Right ventricle myocardium superior (tissue), 1 donor: ENCODE measurements around the gene DOCK1. TPM values are rescaled to one million over a fixed set of nuclear protein-coding genes. Genes with fewer than 3 reads are reported as not detected.

ENCODE experiments used
- ATAC-seq: fragments of 200-7000 bp; cut with Tn5 transposase; one replicate; pipeline ENCODE4 v1.9.1; 2020; ENCODE audit warnings: mild to moderate bottlenecking; ENCODE audit not compliant: poor library complexity
- DNase-seq: peaks from one replicate; pipeline ENCODE4 v3.0.0-alpha.2; 2020
- intact Hi-C: fragments of 100-400 bp; cut with DNase I; formaldehyde crosslinking; loops from one replicate; pipeline ENCODE4 v1.11.2; 2022
- total RNA-seq: library from RNA; stranded (reverse); fragmentation: NEBNext Ultra II Directional; extraction: Animal tissue kit (Norgen Biotek cat#: 25700); gene quantifications from one replicate; pipeline ENCODE4 v1.2.1, GENCODE V29; 2021
- donor health status: DM: no; HTN: yes; CAD: no; lungs with severe emphysema.

DOCK1 gene
- total RNA-seq, 1 donor from 2014 or later, result 14.3 TPM

DNA sequence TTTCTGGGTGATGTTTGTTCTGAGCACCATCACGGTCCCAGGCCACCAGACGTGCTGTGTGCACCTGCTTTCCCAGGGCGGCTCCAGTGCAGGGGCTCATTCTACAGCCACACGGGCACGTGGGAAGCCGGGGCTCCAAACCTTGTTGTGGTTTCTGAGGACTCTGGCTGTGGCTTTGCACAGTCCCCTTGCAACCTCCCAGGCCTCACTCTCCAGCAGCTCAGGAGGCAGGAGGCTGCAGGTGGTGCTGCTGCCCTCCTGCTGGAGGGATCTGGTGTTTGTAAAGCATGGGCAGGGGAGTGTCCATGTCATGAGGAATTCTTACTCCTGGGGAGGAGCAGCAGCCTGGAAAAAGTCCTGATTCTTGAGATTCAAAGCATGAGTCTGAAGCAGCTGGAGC, 236.9 kb downstream of the DOCK1 start:
- intact Hi-C loops, result no loop called here
- DNase-seq (no peak), ATAC-seq (no peak)

DNA sequence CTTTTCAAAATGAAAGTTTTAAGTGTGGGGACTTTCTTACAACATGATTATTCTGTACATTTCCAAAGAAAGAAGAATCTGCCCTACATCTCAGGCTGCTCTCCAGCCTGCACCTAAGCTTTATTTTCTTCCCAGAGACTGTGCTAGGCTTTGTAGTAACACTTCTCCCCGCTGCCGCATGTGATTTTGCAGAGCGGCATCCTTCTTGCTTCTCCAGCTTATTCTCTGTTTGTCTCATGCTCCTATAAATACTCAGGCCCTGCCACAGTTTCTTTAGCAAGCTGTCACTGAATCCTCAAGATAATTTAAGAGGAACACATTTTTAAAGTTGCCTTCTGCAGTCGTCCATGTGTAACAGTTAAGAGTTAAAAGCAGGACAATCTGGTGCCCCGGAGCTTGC, 237.6 kb downstream of the DOCK1 start:
- no peak for DNase-seq
- intact Hi-C loops, result no loop called here
- no peak for ATAC-seq

DNA sequence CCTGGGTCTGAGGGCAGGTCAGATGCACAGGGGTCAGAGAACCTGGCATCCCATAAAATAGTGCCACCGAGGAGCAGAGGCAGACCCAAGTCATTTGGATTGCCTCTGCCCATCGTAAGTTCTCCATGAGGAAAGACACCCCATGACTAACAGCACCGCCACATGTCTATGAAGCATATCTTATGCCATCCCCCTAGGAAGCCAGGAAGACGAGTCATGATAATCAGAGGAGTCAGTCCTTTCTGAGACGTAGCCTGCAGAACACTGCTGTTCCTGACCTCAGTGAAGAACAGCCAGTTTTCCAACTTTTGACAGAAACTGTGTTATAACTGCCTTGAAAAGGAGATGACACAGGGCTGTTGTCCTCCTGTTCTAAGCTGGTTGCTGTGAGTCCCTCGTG, 239.9 kb downstream of the DOCK1 start:
- intact Hi-C loops, result no loop called here
- no peak for DNase-seq

DNA sequence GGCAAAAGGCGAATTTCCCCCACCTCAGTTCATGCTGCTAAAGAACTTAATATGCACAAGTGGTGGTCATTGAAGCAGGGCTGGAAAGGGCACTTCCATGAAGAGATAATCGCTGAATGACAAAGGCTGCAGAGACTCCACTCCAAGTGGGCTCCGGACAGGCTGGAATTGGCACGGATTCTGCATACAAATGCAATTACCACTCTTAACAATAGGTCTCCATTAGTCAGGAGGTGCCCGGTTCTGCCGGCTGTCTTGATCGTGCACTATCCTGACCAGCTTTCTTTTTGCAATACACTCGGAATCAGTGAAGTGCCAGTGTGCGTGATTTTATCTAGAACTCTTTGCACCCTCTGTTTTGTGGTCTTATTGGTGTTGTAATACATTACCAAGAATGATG, 241.4 kb downstream of the DOCK1 start:
- DNase-seq (no peak), ATAC-seq (no peak)
- intact Hi-C loops, result no loop called here

More for the DNA sequence above, 239.9 kb downstream of the DOCK1 start:
- no peak for ATAC-seq

DNA sequence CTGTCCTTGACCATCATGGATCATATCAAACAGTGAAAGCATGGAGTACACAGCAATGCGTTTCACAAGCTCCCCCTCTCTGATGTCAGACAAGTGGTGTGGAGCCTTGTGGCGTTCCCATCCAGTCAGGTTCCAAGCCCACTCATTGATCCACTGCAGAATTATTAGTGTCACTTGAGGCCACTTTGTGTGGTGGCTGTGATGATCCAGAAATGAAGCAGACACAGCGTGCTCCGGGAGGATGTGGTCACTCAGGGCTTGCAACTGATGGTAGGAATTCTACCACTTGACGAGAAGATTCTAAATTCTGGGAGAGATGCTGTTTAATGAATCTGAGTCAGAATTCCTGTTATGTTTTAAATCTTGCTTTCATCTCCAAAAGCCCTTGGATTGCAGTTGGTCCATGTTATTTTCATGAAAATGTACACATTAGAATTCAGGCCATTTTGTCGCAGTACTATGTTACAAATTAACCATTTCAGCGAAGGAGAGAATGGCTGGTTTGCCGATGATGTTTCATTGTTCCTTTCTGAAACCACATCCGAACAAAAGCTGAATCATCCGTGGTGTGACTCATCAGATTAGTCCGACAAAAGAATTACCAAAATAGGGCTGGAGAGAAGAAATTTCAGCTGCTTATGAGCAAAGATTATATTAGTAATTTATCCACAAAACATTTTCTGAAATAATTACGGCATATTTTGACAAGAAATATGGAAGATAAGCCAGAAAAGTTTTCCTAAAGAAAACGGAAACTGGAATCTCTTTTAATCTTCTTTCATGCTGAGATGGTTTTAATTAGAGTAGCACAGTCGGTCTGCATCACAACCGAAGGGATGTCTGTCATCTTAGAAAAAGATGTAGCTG, 243.1 kb downstream of the DOCK1 start:
- DNase-seq (no peak), ATAC-seq (no peak)
- intact Hi-C loops, result no loop called here

DNA sequence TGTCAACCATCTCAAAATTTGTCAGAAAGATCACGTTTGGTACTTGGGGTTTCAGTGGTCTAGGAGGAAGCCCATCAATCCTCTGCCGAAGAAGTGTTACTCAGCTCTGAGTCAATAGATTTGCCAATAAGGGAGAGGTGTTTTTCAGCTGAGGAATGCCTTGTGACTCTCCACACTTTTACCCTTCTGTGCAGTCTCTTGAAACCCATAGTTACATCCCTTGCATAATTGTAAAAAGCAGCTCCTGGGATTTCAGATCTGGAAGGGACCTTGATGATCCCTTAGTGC, 243.6 kb downstream of the DOCK1 start:
- ATAC-seq, result no peak
- intact Hi-C loops, result no loop called here
- no peak for DNase-seq

DNA sequence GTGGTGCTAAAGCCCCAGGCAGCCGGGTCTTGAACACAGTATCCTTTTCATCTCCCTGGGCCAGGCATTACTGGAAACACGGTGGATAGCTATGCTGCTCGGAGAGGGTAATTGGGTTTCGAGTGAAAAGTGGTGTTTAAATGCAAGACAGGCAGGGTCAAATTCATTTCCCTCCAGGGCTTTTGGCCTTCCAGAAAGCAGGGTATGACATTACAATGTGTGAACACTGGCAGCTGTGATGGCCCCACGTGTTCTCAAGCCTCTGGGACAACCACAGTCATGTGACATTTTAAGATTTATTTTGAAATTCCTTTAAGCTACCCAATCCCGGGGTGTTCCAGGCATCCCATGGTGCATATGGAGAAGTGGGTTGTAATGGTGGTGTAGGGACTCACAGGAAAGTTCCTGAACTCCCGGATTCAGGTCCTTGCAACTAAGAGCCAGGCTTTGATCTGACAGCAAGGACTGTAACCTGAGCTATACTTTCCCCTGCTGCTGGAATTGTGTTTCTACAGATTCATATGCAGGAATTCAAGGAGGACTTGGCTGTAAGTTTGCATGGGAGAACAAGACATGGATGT, 244.4 kb downstream of the DOCK1 start:
- DNase-seq (no peak), ATAC-seq (no peak)
- intact Hi-C loops, result no loop called here

DNA sequence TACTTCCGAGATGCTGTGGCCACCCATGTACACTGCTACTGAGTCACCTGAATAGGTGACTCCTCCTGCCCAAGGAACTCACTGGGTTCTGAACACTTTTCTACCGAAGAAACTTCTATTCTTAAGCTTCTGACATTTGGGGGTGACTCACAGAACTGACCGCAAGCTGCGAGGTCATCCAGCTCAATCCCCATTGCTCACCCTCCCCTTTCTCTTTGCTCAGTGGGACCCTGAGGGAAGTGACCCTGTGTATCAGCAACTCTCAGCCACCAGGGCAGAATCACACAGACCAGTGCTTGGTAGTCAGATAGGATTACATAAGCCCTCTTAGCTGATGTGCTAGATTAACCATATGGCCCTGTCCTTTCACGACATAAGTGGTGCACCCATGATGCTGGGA, 244.9 kb downstream of the DOCK1 start:
- ATAC-seq, result no peak
- intact Hi-C loops, result no loop called here
- DNase-seq, result no peak

DNA sequence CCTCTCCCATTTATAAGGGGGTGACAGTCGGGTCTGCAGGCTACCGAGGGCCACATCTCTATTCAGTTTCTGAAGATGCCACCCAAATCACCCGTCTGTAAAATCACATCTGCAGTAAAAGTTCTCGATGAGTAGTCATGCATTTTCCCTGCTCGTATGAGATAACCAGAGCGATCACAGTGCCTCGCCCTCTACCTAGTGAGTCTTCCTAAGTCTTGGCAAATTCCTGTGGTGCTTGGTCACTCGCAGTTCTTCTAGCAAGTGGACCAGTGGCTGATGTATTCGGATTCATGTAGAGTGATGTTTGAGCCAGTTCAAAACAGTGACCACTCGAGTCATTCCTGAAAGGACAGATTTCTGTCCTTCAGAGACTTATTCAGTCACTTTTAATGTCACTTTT, 246.3 kb downstream of the DOCK1 start:
- intact Hi-C loops, result no loop called here
- DNase-seq (no peak), ATAC-seq (no peak)

DNA sequence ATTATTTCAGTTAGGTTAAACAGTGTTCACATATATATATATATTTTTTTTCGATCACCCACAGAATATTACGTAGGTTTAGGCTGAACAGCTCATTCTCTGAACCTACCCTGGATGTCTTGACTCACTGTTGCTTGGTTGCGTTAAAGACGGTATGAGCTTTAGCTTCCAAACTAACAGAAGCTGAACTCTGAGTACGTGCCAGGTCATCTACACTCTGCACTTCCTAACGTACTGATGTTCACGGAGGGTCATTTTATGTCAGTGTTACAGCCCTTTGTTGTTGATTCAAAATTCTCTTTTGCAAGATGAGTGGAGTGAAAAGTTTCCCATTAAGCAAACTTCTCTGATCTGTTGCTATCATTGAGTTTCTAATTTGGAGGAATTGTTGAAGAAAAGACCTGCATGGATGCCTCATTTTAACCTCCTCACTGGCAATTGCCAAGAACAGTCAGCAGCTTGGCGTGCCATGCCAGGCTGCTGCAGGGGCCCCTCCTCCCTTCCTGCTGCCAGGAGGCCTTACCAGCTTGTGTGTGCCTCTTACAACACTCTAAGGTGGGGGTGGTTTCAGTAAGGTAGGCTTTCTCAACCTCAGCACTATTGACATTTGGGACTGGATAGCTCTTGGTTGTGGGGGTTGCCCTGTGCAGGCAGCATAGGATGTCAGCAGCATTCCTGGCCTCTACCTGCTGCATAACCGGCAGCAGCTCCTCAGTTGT, 246.9 kb downstream of the DOCK1 start:
- ATAC-seq (peak; percentile 59), DNase-seq (no peak)
- intact Hi-C loops, result no loop called here

DNA sequence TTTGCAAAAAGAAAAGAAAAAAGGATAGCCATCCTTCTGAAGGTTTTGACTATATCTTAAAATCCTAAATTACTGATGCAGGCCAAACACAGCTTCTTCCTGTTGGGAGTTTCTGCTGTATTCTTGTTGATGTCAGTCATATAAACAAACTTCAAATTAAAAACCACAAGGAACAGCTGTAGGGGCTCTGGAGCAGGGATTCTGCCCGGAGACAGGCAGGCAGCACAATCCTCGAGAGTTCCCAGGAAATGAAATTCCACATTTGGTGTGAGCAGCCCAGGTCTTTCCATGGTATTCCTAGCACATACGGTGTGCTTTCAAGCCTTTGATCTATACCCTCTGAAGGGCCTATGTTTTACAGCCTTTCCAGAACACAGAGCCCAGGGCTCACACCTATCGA, 248.0 kb downstream of the DOCK1 start:
- DNase-seq (no peak), ATAC-seq (no peak)
- intact Hi-C loops, result no loop called here

DNA sequence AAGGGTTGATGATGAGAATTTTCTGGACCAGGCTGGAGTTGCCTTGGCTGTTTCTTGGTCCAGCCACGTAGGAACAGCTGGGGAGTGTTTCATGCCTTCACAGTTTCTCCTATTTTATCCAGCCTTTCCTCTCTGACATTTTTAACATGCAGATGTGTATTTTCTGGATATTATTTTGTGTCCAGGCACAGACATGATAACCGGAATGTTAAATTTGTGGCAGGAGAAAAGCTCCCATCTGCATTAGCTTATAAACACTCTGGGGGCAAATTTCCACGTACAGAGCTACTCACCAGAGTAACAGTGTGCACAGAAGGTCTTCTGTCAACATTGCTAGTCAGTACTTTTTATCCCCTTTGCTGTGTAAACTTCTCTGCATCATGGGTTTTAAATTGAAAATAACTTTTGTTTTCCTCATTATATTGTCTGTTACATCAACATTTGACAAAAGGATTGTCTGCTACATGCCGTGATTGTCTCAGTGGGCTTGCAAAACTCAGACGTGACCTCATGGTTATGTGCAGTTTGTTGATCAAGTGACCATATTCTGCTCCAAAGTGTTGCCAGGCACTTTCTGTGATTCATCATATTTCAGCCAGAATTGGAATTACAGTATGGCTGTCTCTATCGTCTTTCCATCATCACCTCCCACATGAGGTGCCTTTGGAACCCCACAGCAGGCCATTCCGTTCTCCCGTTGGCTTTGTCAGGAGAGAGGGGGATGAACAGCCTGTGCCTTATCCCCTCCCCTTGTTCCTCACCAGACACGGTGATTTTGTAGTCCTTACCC, 249.8 kb downstream of the DOCK1 start:
- ATAC-seq (no peak), DNase-seq (no peak)
- intact Hi-C loops, result no loop called here

DNA sequence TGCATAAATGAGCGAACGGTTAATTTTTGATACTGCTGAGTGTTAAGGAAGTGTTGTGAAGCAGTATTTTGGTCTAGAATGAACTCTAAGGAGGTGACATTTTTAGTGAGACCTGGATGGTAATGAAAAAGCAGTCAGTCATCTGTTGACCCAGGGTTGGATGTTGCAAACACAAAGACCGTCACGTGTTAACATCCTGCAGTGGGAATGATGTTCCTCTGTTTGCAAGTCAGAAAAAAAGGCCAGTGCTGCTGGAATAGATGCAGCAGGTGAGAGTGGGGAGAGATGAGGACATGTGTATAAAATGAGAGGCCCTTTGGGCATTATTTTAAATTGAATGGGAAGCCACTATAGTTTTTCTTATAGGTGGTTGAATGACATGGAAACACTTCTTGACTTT, 251.9 kb downstream of the DOCK1 start:
- ATAC-seq (no peak), DNase-seq (no peak)
- intact Hi-C loops, result no loop called here

DNA sequence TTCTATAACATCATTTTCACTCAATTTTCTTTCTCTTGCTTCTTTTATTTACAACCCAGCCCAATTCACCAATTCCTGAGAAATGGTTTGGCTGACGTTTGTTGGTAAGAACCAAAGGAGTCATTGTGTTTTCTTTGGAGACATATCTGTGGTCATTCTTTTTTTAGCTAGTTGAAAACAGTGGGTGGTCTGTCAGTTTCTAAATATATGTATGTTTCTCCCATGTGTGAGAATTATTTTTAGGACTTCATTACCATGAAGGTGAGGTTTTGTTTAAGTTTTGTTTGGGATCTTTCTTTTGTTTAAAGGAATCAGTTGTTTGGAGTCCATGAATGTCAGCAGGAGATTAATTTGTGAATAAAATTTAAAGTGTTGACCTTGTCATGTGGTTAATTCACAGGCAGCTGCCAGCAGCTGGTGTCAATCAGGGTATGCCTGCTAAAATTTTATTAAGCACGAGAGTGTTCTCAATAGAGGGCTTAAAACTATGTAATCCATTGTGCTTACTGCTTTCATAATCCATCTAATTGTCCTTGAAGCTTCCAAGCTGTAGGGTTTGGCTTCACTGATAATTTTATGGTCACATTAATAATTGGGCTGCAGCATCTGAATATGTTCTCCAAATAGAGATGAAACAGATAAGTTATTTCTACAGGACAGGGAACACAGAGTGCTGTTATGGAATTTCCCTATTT, 252.4 kb downstream of the DOCK1 start:
- DNase-seq, result no peak
- ATAC-seq, result no peak
- intact Hi-C loops, result no loop called here

DNA sequence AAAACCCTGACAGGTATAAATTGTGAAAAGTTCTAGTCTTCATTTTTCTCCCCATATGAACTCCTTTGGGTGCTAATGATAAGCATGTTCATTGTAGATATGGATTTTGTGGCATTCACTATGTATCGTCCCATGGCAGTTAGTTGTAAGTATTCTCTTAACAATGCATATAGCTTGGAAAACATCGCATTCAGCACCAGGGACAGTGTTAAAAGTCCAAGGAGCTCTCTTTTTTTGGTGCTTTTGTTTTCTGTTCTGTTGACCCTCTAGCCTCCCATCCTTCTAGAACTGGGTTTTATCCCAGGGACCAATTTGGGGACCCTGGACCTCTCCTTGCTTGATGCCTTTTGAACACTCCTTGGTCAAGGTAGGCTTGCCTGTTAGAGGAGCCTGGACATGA, 253.4 kb downstream of the DOCK1 start:
- ATAC-seq (no peak), DNase-seq (no peak)
- intact Hi-C loops, result no loop called here

DNA sequence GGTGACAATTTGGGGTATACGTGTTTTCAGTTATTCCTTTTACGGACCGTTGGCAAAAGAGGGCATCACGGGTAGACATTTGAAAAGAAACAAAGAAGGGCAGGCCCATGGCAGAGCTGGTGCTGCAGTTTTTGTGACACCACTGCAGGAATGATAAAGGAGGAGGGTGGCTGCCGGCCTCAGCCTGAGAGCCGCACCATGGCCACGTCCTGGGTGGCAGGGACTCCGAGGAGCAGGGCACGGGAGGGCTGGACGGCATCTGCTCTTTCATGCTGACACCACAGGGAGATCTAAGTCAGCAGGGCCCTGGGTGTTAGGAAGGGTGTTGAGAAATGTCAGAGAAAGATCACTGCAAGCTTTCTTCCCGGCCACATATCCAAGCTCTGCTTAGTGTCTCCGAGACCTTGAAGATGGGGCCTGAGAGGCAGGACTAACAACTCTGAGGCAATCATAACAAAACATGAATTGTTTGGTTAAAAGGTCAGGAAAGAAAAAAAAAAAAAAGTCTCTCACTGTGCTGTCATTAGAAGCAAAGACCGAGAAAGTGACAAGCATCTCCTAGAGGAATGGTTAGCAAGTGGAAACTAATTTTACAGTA, 254.5 kb downstream of the DOCK1 start:
- intact Hi-C loops, result no loop called here
- no peak for DNase-seq
- ATAC-seq, result no peak

DNA sequence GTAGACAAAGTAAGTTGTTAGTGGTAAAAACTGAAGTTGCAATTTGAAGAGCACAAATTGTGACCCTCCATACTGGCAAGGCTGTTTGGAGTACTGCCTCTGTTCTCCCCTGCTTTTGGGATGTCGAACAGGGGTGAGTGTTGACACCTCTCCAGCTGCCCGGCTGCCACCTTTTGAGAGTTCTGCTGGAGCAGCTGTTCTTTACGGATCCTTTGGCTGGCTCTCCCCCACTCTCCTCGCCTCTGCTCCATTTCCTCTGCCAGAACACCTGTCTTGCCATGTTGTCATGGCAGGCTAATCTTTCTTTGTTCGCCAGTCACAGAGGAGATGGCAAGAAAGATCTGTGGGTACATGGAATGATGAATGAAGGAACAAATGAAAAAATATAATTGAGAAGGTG, 256.3 kb downstream of the DOCK1 start:
- intact Hi-C loops, result no loop called here
- DNase-seq (no peak), ATAC-seq (no peak)

DNA sequence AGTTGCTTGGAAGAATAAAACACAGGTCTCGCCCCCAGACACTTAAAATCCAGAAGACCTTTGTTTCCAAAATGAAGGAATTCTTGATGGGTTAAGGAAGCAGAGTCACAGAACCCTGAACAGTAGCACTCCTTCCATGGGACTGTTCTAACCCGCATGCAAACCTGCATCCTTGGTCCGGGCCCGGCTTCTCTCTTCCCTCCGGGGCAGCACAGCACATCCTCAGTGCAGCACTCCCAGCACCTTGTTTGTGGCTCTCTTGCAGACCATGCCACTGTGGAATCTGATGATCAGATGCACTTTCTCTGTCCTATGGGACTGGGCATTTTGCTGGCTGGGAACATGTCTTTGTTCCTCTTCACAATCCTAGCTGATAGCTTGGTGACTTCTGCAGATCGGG, 257.6 kb downstream of the DOCK1 start:
- intact Hi-C loops, result no loop called here
- no peak for ATAC-seq

DNA sequence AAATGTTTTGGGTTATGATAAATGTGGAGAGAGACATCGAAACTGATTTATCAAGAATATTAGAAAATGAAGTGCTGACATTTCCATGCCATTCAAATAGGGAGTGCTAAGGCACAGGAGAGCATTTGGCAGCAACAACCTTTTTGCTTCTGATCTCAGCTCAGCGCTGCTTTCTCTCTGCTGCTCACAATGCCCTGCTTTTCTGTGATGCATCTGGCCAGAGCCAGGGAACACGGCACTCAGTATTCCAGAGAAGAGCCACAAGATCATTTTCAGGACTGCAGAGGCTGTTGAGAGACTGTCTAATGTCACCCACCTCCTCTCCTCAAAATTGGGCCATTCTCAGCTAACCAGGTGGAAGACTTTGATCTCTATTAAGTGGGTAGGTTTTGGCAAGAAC, 263.0 kb downstream of the DOCK1 start:
- intact Hi-C loops, result no loop called here
- no peak for DNase-seq
- ATAC-seq, result no peak

More for the DNA sequence above, 257.6 kb downstream of the DOCK1 start:
- no peak for DNase-seq
